GM23248 (cell line): ENCODE measurements around the gene C11orf91.

Experiments used
- EZH2 ChIP-seq: fragments of 200-600 bp; sonication (generic); IDR thresholded peaks from 2 replicates; pipeline ENCODE4 v1.6.1; 2018; ENCODE audit warnings: antibody characterized with exemption, mild to moderate bottlenecking; ENCODE audit not compliant: insufficient read depth, poor library complexity, severe bottlenecking
- EZH2phosphoT487 ChIP-seq: fragments of 200-600 bp; sonication (generic); IDR thresholded peaks from 2 replicates; pipeline ENCODE4 v1.6.1; 2018; ENCODE audit warnings: antibody characterized with exemption, moderate library complexity, mild to moderate bottlenecking, low read depth; ENCODE audit not compliant: insufficient read depth

DNA sequence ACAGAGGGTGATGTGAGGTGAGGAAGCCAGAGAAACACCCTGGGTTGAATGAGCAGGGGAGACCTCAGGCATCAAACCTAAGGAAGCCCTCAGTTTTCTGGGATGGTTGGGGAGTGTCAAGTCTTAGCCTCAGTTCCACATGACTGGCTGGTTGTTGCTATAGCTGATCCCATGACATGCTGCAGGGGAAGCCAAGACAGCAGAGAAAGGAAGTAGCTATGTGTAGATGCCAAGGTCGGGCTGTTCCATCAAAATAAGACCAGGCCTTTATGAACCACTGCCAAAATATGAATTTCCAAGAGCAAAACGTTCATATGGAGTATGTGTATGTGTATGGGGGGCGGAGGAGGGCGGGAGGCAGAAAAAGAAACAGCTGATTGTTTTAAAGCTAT is 24.0 kb upstream of the C11orf91 start:
- TF ChIP-seq EZH2, result no peak
- no peak for TF ChIP-seq EZH2phosphoT487
